CD14-positive monocyte (primary cell): ENCODE measurements around the gene DCC. TPM values are rescaled to one million over a fixed set of nuclear protein-coding genes. Genes with fewer than 3 reads are reported as not detected.

Source experiments
- DNase-seq, 3 donors: peaks; one replicate each; pipeline ENCODE4 v3.0.0-alpha.2; 2011 to 2022
- H2AFZ ChIP-seq: 2 replicates; pipeline ENCODE4 v1.6.0; 2012; ENCODE audit warnings: mild to moderate bottlenecking, low read depth, low read length, inconsistent platforms; ENCODE audit not compliant: insufficient read depth, poor library complexity, severe bottlenecking
- H3K27ac ChIP-seq, 2 donors: 1 replicate in 1 of 2; 2 replicates in 1 of 2; pipeline ENCODE4 v1.5.1; 2012 to 2013; ENCODE audit warnings: low read length in 2 of 2, control low read depth in 1 of 2, inconsistent platforms in 1 of 2, low read depth in 1 of 2, mild to moderate bottlenecking in 1 of 2
- H3K27me3 ChIP-seq, 2 donors: one replicate each; pipeline versions ENCODE4 v1.6.0 to v1.6.1; 2011 to 2013; ENCODE audit warnings: low read length in 2 of 2; ENCODE audit not compliant: control insufficient read depth in 2 of 2, insufficient read depth in 2 of 2
- H3K36me3 ChIP-seq, 2 donors: replicated peaks in 1 of 2; 1 replicate in 1 of 2; 2 replicates in 1 of 2; pipeline versions ENCODE4 v1.5.1 to v1.6.1; 2012 to 2013; ENCODE audit warnings: low read length in 2 of 2, control low read depth in 1 of 2, inconsistent platforms in 1 of 2, mild to moderate bottlenecking in 1 of 2; ENCODE audit not compliant: insufficient read depth in 2 of 2, control insufficient read depth in 1 of 2
- H3K4me1 ChIP-seq, 2 donors: 1 replicate in 1 of 2; 2 replicates in 1 of 2; pipeline versions ENCODE4 v1.5.1 to v1.6.1; 2012 to 2013; ENCODE audit warnings: low read length in 2 of 2, control low read depth in 1 of 2, inconsistent platforms in 1 of 2, mild to moderate bottlenecking in 1 of 2, moderate library complexity in 1 of 2; ENCODE audit not compliant: insufficient read depth in 2 of 2, control insufficient read depth in 1 of 2
- H3K4me2 ChIP-seq: replicated peaks from 2 replicates; pipeline ENCODE3; 2012; ENCODE audit warnings: low read length, moderate library complexity, mild to moderate bottlenecking; ENCODE audit not compliant: poor library complexity, severe bottlenecking; ENCODE audit errors: extremely low read depth
- H3K4me3 ChIP-seq, 3 experiments: fragments of 200-600 bp in 1 of 3; sonication (generic) in 1 of 3; replicated peaks in 1 of 3; 1 replicate in 2 of 3; 2 replicates in 1 of 3; pipeline ENCODE4 v1.5.1; 2011 to 2013; ENCODE audit warnings: low read length in 3 of 3, mild to moderate bottlenecking in 3 of 3, control low read depth in 2 of 3, low read depth in 2 of 3, inconsistent platforms in 1 of 3, moderate library complexity in 1 of 3
- H3K79me2 ChIP-seq: 2 replicates; pipeline ENCODE4 v1.6.0; 2012; ENCODE audit warnings: mild to moderate bottlenecking, control low read depth, inconsistent platforms, low read length, moderate library complexity; ENCODE audit not compliant: insufficient read depth
- H3K9ac ChIP-seq: 2 replicates; pipeline ENCODE4 v1.6.0; 2017; ENCODE audit warnings: low read length, mild to moderate bottlenecking; ENCODE audit not compliant: insufficient read depth, poor library complexity, severe bottlenecking
- H3K9me3 ChIP-seq, 2 donors: replicated peaks in 1 of 2; 1 replicate in 1 of 2; 2 replicates in 1 of 2; pipeline versions ENCODE4 v1.5.1 to v1.6.1; 2012 to 2013; ENCODE audit warnings: low read length in 2 of 2, control low read depth in 1 of 2; ENCODE audit not compliant: control insufficient read depth in 1 of 2, insufficient read depth in 1 of 2
- H4K20me1 ChIP-seq: 2 replicates; pipeline ENCODE4 v1.6.0; 2012; ENCODE audit warnings: mild to moderate bottlenecking, low read length, control low read depth, moderate library complexity; ENCODE audit not compliant: insufficient read depth
- H3K27ac Mint-ChIP-seq, 7 donors: one replicate each; pipeline ENCODE4 v1.8.0; 2020; ENCODE audit warnings: mild to moderate bottlenecking in 7 of 7, mixed read lengths in 7 of 7, moderate library complexity in 6 of 7, inconsistent platforms in 2 of 7
- H3K27me3 Mint-ChIP-seq, 3 donors: one replicate each; pipeline ENCODE4 v1.8.0; 2021 to 2022; ENCODE audit warnings: low read depth in 3 of 3, mild to moderate bottlenecking in 3 of 3, mixed read lengths in 3 of 3, moderate library complexity in 3 of 3, inconsistent platforms in 1 of 3
- H3K36me3 Mint-ChIP-seq, 2 donors: one replicate each; pipeline ENCODE4 v1.8.0; 2020; ENCODE audit warnings: mixed read lengths in 2 of 2, inconsistent platforms in 1 of 2, mild to moderate bottlenecking in 1 of 2
- H3K4me1 Mint-ChIP-seq: one replicate; pipeline ENCODE4 v1.8.0; 2020; ENCODE audit warnings: mild to moderate bottlenecking, mixed read lengths
- H3K4me3 Mint-ChIP-seq, 2 donors: one replicate each; pipeline ENCODE4 v1.8.0; 2020; ENCODE audit warnings: mild to moderate bottlenecking in 2 of 2, mixed read lengths in 2 of 2, moderate library complexity in 1 of 2
- H3K9me3 Mint-ChIP-seq, 7 donors: one replicate each; pipeline ENCODE4 v1.8.0; 2020 to 2022; ENCODE audit warnings: mixed read lengths in 7 of 7, mild to moderate bottlenecking in 6 of 7, moderate library complexity in 6 of 7, inconsistent platforms in 2 of 7
- CTCF ChIP-seq: fragments of 200-600 bp; IDR thresholded peaks from one replicate; pipeline ENCODE4 v1.8.0; 2022; ENCODE audit warnings: antibody characterized with exemption, mild to moderate bottlenecking
- WGBS: methylation state at CpG from one replicate; pipeline ENCODE4 v1.1.5; 2013; ENCODE audit warnings: missing lambda C conversion rate; ENCODE audit not compliant: insufficient coverage; 5-methylcytosine and 5-hydroxymethylcytosine counted together
- intact Hi-C, 2 donors: fragments of 100-400 bp; cut with micrococcal nuclease; formaldehyde crosslinking; loops; one replicate each; pipeline versions ENCODE4 v1.15.0 to v1.15.1; 2023
- polyA plus RNA-seq, 3 donors: library from polyadenylated mRNA; depleted of rRNA in 1 of 3; unstranded in 2 of 3; stranded (reverse) in 1 of 3; fragments of 300-500 nt in 2 of 3; fragments of >200 nt in 1 of 3; fragmentation: Illumina TruSeq in 2 of 3; gene quantifications; 1 replicate in 2 of 3; 2 replicates in 1 of 3; pipeline ENCODE4 v1.2.3, GENCODE V29; 2012 to 2021

DCC gene
- polyA plus RNA-seq, 3 donors: not detected

GRCh38 chr18:52345428-52345827 is 5.4 kb downstream of the DCC start:
- H3K27ac ChIP-seq: no peak overlapping the region
- no peak overlapping the region for H3K27ac Mint-ChIP-seq
- H3K9me3 Mint-ChIP-seq: peaks cover 0 to 11% (median 5%) of the 10 kb centered on the region in 7 donors
- no peaks in the 10 kb centered on the region for H3K79me2 ChIP-seq
- no peaks in the 10 kb centered on the region for H3K36me3 Mint-ChIP-seq
- 77% methylated on average over 3 of the region's 4 CpGs for WGBS
- intact Hi-C loops: no loop called here
- peaks cover 0 to 12% of the 10 kb centered on the region in 2 donors for H3K9me3 ChIP-seq
- no peaks in the 10 kb centered on the region for H4K20me1 ChIP-seq
- H2AFZ ChIP-seq: no peak overlapping the region
- H3K4me1 Mint-ChIP-seq: no peaks in the 10 kb centered on the region
- no peak overlapping the region for H3K4me2 ChIP-seq
- no peak for TF ChIP-seq CTCF
- H3K9ac ChIP-seq: no peak overlapping the region
- H3K27me3 Mint-ChIP-seq: peaks cover 0 to 18% (median 0%) of the 10 kb centered on the region in 3 donors
- no peaks in the 10 kb centered on the region for H3K36me3 ChIP-seq
- H3K4me3 ChIP-seq: no peak overlapping the region
- no peak overlapping the region for H3K4me3 Mint-ChIP-seq
- no peak for DNase-seq
- peaks cover 4 to 28% of the 10 kb centered on the region in 2 donors for H3K27me3 ChIP-seq
- no peaks in the 10 kb centered on the region for H3K4me1 ChIP-seq

- no peaks in the 10 kb centered on the region for H3K79me2 ChIP-seq
- no peaks in the 10 kb centered on the region for H3K36me3 Mint-ChIP-seq
- no peak overlapping the region for H3K4me3 Mint-ChIP-seq
- H3K9ac ChIP-seq: no peak overlapping the region
- DNase-seq: no peak
- intact Hi-C loops: no loop called here
- H3K36me3 ChIP-seq: no peaks in the 10 kb centered on the region
- peaks cover 0 to 2% (median 0%) of the 10 kb centered on the region in 3 donors for H3K27me3 Mint-ChIP-seq
- H3K4me1 ChIP-seq: no peaks in the 10 kb centered on the region
- H2AFZ ChIP-seq: no peak overlapping the region
- no peak overlapping the region for H3K4me2 ChIP-seq
- TF ChIP-seq CTCF: no peak
- H3K27me3 ChIP-seq: peaks cover 0 to 2% of the 10 kb centered on the region in 2 donors
- H3K9me3 Mint-ChIP-seq: peaks cover 0 to 2% (median 0%) of the 10 kb centered on the region in 7 donors
- H4K20me1 ChIP-seq: no peaks in the 10 kb centered on the region
- no peak overlapping the region for H3K27ac ChIP-seq
- WGBS: no CpG with 5 or more reads among the region's 3 CpGs
- no peaks in the 10 kb centered on the region for H3K4me1 Mint-ChIP-seq
- no peaks in the 10 kb centered on the region for H3K9me3 ChIP-seq
- H3K4me3 ChIP-seq: no peak overlapping the region
- H3K27ac Mint-ChIP-seq: no peak overlapping the region
Observed at GRCh38 chr18:52348209-52348608, 8.2 kb downstream of the DCC start.
